ENCODE results near the gene ZFP62.

ZFP62 gene

DNA sequence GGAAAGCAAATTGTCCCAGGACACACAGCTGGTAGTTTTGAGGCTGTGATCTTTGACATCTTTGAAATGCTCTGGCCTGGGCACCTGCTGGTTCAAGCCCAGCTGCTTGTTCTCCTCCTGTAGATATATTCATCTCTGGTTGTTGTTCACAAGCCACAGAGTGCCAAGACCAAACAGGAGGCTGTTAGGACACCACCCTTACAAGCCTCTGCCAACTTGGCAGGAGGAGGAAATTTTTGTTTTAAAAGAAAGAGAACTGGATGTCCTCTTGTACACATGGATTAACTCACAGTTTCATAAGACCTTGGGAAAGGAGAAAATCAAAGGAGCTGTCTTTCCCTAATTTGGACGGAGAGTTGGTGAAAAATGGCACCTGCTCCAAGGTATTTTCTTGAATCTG lies 8.5 kb upstream of the ZFP62 start:
- DNase-seq (ENCODE audit: insufficient read length, low spot score) (no peak), FAIRE-seq (no peak)

- DNase-seq (ENCODE audit: insufficient read length, low spot score) (peak; percentile 26), FAIRE-seq (peak; percentile 77)
Measured at GRCh38 chr5:180868960-180869359, 7.9 kb upstream of the ZFP62 start.

DNA sequence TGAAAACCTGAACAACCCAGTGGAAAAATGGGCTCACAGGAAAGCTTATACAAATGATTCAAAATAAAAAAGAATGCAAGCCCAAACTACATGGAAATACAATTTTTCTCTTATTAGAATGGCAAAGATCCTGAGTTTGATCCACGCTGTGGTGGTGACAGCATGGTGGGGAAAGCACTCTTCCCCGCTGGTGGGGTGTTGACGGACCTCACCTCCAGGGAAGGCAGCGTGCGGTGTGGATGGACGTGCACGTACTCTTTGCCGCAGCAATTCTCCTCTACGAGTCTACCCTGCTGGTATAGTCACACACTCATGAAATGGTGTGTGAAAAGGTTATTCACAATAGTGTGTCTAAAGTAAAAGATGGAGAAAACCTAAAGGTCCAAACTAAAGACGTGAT lies 5.9 kb upstream of the ZFP62 start:
- DNase-seq (ENCODE audit: insufficient read length, low spot score) (no peak), FAIRE-seq (no peak)

GRCh38 chr5:180865981-180866695 lies 5.1 kb upstream of the ZFP62 start:
- DNase-seq (ENCODE audit: insufficient read length, low spot score) (no peak), FAIRE-seq (no peak)

DNA sequence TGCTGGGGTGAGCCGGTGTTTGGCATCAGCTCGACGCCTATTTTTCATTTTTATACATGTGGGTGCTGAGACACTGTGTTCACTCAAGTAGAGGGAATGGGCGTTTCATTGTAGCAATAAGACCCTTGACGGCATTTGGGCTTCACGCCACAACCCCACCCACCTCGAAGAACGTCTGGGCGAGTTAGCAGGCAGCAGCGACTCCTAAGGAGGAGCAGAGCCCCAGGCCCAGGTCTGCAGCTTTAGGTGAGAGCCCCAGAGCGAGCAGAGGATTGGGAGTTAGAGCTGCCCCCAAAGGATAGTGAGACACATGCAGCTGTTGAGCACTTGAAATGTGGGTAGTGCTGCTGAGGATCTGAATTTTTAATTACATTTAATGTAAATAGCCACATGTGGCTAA lies 1.6 kb upstream of the ZFP62 start:
- FAIRE-seq: no peak

GRCh38 chr5:180860273-180860886 lies 696 bp downstream of the ZFP62 start:
- FAIRE-seq (peak; percentile 82), DNase-seq (ENCODE audit: insufficient read length, low spot score) (peak; percentile 50)

More for the DNA sequence above, 1.6 kb upstream of the ZFP62 start:
- no peak for DNase-seq (ENCODE audit: insufficient read length, low spot score)

DNA sequence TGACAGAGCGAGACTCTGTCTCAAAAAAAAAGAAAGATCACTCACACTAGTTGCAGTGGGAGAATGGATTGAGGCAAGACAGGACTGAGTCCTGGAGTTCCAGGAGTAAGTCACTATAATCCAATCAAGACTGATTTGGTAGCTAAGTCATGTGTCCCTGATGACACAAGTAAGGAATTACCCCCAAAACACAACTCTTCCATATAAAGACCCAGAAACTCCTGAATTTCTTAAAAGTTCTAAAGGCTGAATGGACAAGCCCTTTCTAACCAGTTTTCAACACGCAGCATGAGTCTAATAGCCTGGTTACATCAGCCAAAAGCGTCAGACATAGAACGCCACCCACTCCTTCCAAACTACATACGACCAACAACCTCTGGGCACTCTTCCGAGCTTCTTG lies 2.5 kb downstream of the ZFP62 start:
- DNase-seq (ENCODE audit: insufficient read length, low spot score): no peak
- FAIRE-seq: no peak

DNA sequence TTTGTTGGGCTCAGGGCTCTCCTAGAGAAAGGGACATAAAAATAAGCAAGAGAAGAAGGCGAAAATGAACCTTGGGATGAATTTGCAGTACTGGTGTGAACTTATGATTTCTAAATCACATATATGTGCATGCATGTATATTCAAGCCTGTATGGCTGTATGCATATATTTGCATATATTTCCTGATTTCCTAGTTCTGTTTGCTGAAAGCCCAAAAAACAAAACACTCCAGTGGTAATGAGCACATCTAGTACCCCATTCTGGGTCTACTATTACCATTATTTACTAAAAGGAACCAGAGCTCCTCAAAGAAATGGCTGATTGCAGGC lies 7.3 kb downstream of the ZFP62 start:
- FAIRE-seq (no peak), DNase-seq (ENCODE audit: insufficient read length, low spot score) (no peak)

DNA sequence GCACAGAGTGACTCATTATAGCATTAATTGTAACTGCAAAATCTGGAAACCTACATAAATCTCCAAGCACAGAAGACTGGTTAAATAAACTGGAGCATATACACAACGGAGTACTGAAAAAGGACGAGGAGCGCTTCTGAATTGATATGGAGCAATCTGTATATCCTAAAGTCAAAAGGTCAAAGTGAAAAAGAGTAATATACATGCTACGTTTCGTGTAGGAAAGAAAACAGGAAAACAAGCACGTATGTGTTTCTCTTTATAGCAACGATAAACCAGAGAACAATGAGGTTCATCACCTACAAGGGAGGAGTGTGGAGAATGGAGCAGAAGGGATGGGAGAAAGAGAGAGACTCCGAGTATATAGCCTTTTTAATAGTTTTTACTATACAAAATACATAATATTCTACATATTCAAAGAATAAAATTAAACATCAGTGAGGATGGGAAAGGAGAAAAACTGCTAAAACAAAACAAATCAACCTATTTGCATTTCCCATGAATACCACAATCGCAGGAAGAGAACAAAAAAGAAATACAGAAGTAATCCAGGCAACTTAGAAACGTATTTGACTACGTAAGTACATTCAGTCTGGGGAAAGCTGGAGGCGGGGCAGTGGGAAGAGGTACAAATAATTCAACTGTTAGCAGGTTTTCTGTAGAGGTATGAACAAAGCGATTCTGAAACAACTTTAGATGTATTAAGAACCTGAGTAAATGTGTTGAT lies 7.8 kb downstream of the ZFP62 start:
- FAIRE-seq: no peak
- no peak for DNase-seq (ENCODE audit: insufficient read length, low spot score)

DNA sequence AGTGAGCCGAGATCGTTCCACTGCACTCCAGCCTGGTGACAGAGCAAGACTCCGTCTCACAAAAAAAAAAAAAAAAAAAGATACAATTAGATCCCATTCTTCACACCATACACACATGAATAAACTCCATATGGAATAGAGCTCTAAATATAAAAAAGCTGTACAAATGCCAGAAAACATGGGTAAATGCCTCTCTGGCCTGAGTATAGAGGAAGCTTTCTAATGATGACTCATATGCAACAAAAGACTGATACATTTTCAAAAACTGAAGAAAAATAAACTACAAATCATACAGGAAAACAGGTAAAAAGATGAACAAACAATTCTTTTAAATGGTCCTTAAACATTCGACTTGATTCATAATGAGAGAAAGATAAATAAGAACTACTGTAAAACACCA lies 8.6 kb downstream of the ZFP62 start:
- FAIRE-seq (no peak), DNase-seq (ENCODE audit: insufficient read length, low spot score) (no peak)

GRCh38 chr5:180850434-180851078 lies 10.5 kb downstream of the ZFP62 start:
- FAIRE-seq (peak; percentile 49), DNase-seq (ENCODE audit: insufficient read length, low spot score) (no peak)

DNA sequence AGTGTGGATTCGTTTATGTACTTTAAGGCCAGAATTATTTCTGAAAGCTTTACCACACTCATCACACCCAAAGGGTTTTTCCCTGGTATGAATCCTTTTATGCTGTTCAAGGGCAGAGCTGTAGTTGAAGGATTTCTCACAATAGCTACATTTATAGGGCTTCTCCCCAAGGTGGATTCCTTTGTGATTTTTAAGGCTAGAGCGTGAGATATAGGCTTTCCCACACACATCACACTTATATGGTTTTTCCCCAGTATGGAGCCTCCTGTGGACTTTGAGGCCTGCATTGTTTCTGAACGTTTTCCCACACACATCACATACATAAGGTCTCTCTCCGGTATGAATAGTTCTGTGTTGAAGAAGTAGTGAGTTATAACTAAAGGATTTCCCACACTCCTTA lies 11.2 kb downstream of the ZFP62 start:
- no peak for FAIRE-seq
- DNase-seq (ENCODE audit: insufficient read length, low spot score): no peak

DNA sequence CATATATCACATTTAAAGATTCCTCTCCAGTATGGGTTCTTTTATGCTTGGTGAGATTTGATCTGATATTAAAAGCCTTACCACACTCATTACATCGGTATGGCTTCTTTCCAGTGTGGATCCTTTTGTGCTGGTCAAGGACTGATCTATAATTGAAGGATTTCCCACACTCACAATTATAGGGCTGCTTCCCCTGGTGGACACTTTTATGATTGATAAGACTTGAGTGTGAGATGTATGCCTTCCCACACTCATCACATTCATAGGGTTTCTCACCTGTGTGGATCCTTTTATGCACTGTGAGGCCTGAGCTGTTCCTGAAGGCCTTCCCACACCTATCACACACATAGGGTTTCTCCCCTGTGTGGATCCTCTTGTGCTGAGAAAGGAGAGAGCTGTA lies 12.2 kb downstream of the ZFP62 start:
- FAIRE-seq: no peak

DNA sequence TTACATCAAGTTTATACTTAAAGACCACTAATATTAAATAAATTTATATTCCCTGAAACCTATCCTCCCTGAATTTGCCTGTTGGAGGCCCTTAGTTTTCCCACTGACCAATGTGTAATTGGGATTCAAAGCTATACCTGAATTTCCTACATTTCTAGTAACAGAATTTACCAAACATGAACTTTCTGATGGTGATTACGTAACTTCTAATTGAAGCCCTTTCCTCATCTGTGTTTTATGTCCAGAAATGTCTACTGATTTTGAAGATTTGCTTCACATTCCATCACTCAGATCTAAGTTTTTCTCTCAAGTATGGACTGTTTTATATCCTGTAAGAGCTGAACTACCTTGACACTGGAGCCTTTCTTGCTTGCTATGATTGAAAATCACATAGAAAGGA lies 12.8 kb downstream of the ZFP62 start:
- FAIRE-seq (no peak), DNase-seq (ENCODE audit: insufficient read length, low spot score) (no peak)

More for the DNA sequence above, 12.2 kb downstream of the ZFP62 start:
- DNase-seq (ENCODE audit: insufficient read length, low spot score): no peak

- no peak for DNase-seq (ENCODE audit: insufficient read length, low spot score)
- FAIRE-seq: no peak
Measured at GRCh38 chr5:180847026-180847425, 14.1 kb downstream of the ZFP62 start.

DNA sequence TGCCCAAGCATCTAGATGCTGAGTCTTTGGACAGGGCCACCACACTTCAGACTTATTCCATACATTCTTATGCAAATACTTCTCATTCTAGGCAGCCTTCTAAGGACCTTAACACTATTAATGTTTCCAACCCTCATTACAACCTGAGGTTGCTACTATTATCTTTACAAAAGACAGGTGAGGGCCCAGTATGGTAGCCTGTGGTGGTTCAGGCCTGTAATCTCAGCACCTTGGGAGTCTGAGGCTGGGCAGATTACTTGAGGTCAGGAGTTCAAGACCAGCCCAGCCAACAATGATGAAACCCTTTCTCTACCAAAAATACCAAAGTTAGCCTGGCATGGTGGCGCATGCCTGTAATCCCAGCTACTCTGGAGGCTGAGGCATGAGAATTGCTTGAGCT lies 16.2 kb downstream of the ZFP62 start:
- FAIRE-seq (no peak), DNase-seq (ENCODE audit: insufficient read length, low spot score) (no peak)

DNA sequence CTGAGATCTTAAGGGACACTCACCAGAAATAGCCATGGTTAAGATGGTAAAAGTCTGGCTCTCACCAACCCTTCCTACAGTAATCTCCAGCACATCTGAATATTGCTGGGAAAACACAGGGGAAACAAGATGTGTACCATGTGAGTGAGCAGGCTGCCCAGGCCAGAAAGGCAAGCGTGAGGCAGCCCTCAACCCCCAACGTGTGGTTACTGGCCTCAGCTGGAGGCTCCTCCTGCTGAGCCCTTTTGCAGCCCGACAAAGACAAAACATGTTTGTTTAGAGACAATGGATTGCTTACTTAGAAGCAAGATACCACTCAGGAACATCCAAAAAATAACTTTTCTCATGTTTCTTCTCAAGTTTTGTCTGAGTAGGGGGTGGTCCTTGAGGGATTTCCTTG lies 16.6 kb downstream of the ZFP62 start:
- FAIRE-seq (no peak), DNase-seq (ENCODE audit: insufficient read length, low spot score) (no peak)

GRCh38 chr5:180839935-180840334 lies 21.1 kb downstream of the ZFP62 start:
- FAIRE-seq: no peak

GRCh38 chr5:180839227-180839626 lies 21.8 kb downstream of the ZFP62 start:
- no peak for DNase-seq (ENCODE audit: insufficient read length, low spot score)
- peak; percentile 55 for FAIRE-seq

More at GRCh38 chr5:180839935-180840334, 21.1 kb downstream of the ZFP62 start:
- DNase-seq (ENCODE audit: insufficient read length, low spot score): no peak

- no peak for FAIRE-seq
- DNase-seq (ENCODE audit: insufficient read length, low spot score): no peak
Measured at GRCh38 chr5:180837478-180837877, 23.6 kb downstream of the ZFP62 start.

DNA sequence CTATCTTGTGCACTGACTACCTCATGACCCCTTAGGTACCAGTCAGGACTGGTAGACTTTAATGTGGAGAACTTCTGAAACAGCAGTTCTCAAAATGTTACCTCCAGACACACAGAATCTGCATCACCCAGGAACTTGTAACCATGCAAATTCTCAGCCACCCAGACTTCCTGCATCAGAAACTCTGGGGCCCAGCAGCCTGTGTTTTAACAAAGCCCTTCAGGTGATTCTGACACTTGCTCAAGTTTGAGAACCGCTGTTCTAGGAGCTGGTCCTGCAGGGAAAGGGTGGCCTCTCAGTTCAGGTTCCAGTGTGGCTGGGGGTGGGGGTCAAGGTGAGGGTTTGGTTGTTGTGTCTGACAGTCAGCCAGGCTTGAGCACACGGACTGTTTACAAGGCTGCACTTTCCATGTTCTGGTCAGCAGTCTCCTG lies 28.4 kb downstream of the ZFP62 start:
- FAIRE-seq: peak; percentile 92
- peak; percentile 43 for DNase-seq (ENCODE audit: insufficient read length, low spot score)
